Stomach (tissue), 9 donors: ENCODE results near the gene POLR3A. TPM values are rescaled to one million over a fixed set of nuclear protein-coding genes. Genes with fewer than 3 reads are reported as not detected.

Source experiments
- DNase-seq, 2 donors: peaks; one replicate each; pipeline versions ENCODE4 v3.0.0 to v3.0.0-alpha.2; 2013 to 2019
- H3K27ac ChIP-seq, 5 donors: fragments of 200-600 bp in 4 of 5; sonication (generic) in 4 of 5; one replicate each; pipeline ENCODE4 v1.5.1; 2013 to 2019; ENCODE audit warnings: mild to moderate bottlenecking in 1 of 5, moderate library complexity in 1 of 5
- H3K27me3 ChIP-seq, 3 donors: fragments of 200-600 bp; sonication (generic); one replicate each; pipeline ENCODE4 v1.5.1; 2017 to 2019; ENCODE audit warnings: mixed run types in 1 of 3
- H3K36me3 ChIP-seq, 4 donors: fragments of 200-600 bp; sonication (generic); 1 replicate in 3 of 4; 2 replicates in 1 of 4; pipeline ENCODE4 v1.5.1; 2016 to 2019
- H3K4me1 ChIP-seq, 4 donors: fragments of 200-600 bp; sonication (generic); one replicate each; pipeline ENCODE4 v1.5.1; 2016 to 2019
- H3K4me3 ChIP-seq, 4 donors: fragments of 200-600 bp; sonication (generic) in 3 of 4; one replicate each; pipeline ENCODE4 v1.5.1; 2016 to 2019; ENCODE audit warnings: mild to moderate bottlenecking in 1 of 4
- H3K9me3 ChIP-seq, 4 donors: fragments of 200-600 bp; sonication (generic); one replicate each; pipeline ENCODE4 v1.5.1; 2016 to 2019
- CTCF ChIP-seq, 7 experiments: fragments of 450-650 bp in 4 of 7; fragments of 200-600 bp in 3 of 7; sonication (generic) in 3 of 7; IDR thresholded peaks; one replicate each; pipeline ENCODE4 v1.5.1; 2016 to 2019; ENCODE audit warnings: antibody characterized with exemption in 7 of 7, control low read depth in 2 of 7, mild to moderate bottlenecking in 1 of 7
- EP300 ChIP-seq: sonication (generic); formaldehyde crosslinking; IDR thresholded peaks from one replicate; pipeline ENCODE4 v1.6.1; 2017; ENCODE audit warnings: antibody characterized with exemption
- POLR2A ChIP-seq, 4 donors: fragments of 450-650 bp; IDR thresholded peaks; one replicate each; pipeline ENCODE4 v1.6.1; 2016; ENCODE audit warnings: antibody characterized with exemption in 4 of 4, control low read depth in 2 of 4, mild to moderate bottlenecking in 1 of 4, moderate library complexity in 1 of 4
- POLR2AphosphoS5 ChIP-seq, 3 donors: sonication (generic); formaldehyde crosslinking; IDR thresholded peaks; one replicate each; pipeline ENCODE4 v1.6.1; 2016; ENCODE audit warnings: antibody characterized with exemption in 3 of 3
- WGBS, 5 donors: extraction: QIAGEN DNeasy Blood & Tissue Kit in 3 of 5; methylation state at CpG; one replicate each; pipeline versions ENCODE4 v1.1.5 to v1.1.7; 2013 to 2018; 5-methylcytosine and 5-hydroxymethylcytosine counted together
- intact Hi-C: fragments of 100-400 bp; cut with DNase I; formaldehyde crosslinking; loops from one replicate; pipeline ENCODE4 v1.15.1; 2023; ENCODE audit warnings: low total_unique reads
- polyA plus RNA-seq, 3 donors: library from polyadenylated mRNA; stranded (reverse); fragments of 200-250 nt; gene quantifications; one replicate each; pipeline ENCODE4 v1.2.3, GENCODE V29; 2013
- total RNA-seq, 5 donors: library from RNA; depleted of rRNA; stranded (reverse); fragments of >200 nt; gene quantifications; one replicate each; pipeline versions ENCODE4 v1.1.0 to v1.2.3, GENCODE V29; 2014 to 2016
- donor health status: healthy with polysubstance abuse.
- donor health status: Bipolar disorder and iron deficiency.
- donor health status: healthy.

POLR3A gene
- total and polyA plus RNA-seq, 8 donors, result 2.1 to 25.8 (median 8.9) TPM

- H3K4me3 ChIP-seq, result peak overlapping the region; percentile 63 to 82 (median 75)
- TF ChIP-seq POLR2AphosphoS5 (IDR thresholded peaks at IDR 0.05) (peak in 1 of 3 donors; percentile 14), CTCF (IDR thresholded peaks at IDR 0.05) (no peak), POLR2A (IDR thresholded peaks at IDR 0.05) (no peak), EP300 (no peak)
- intact Hi-C loops, result loop anchor here (10.0 kb wide), 1 partner anchor 81 kb away; no protein-coding TSS in a partner anchor
- H3K9me3 ChIP-seq, result no peaks in the 10 kb centered on the region
- DNase-seq, result peak in 1 of 2 donors; percentile 75
- H3K27ac ChIP-seq, result peak overlapping the region in 4 of 5 donors; percentile 81 to 92 (median 84)
- H3K4me1 ChIP-seq, result peaks cover 13 to 62% (median 42%) of the 10 kb centered on the region in 4 donors
- no peaks in the 10 kb centered on the region for H3K36me3 ChIP-seq
- H3K27me3 ChIP-seq, result peaks cover 0 to 30% (median 0%) of the 10 kb centered on the region in 3 donors
- 12 to 18% (median 13%) methylated on average over 7 of the region's 7 CpGs for WGBS, 5 donors
Observed at GRCh38 chr10:77925410-77925794, 103.9 kb downstream of the POLR3A start.

GRCh38 chr10:77922566-77923179 is 106.6 kb downstream of the POLR3A start:
- H3K4me1 ChIP-seq, result peaks cover 13 to 78% (median 51%) of the 10 kb centered on the region in 4 donors
- H3K4me3 ChIP-seq, result no peak overlapping the region
- no peaks in the 10 kb centered on the region for H3K36me3 ChIP-seq
- H3K27ac ChIP-seq, result no peak overlapping the region
- 70 to 88% (median 79%) methylated on average over 7 to 8 of the region's 8 CpGs for WGBS, 5 donors
- TF ChIP-seq CTCF (IDR thresholded peaks at IDR 0.05), result no peak
- TF ChIP-seq EP300, result no peak
- TF ChIP-seq POLR2A (IDR thresholded peaks at IDR 0.05), result no peak
- no peak for TF ChIP-seq POLR2AphosphoS5 (IDR thresholded peaks at IDR 0.05)
- no peaks in the 10 kb centered on the region for H3K9me3 ChIP-seq
- peaks cover 0 to 21% (median 0%) of the 10 kb centered on the region in 3 donors for H3K27me3 ChIP-seq
- DNase-seq, result no peak
- intact Hi-C loops, result loop anchor here (10.0 kb wide), 1 partner anchor 78 kb away; no protein-coding TSS in a partner anchor

GRCh38 chr10:77922055-77922454 is 107.3 kb downstream of the POLR3A start:
- Histone ChIP-seq H3K9me3 (no peaks in the 10 kb centered on the region), H3K27me3 (peaks cover 0 to 14% (median 0%) of the 10 kb centered on the region in 3 donors), H3K36me3 (no peaks in the 10 kb centered on the region), H3K4me1 (peaks cover 7 to 72% (median 45%) of the 10 kb centered on the region in 4 donors), H3K27ac (no peak overlapping the region), H3K4me3 (no peak overlapping the region)
- intact Hi-C loops, result loop anchor here (10.0 kb wide), 1 partner anchor 77 kb away; no protein-coding TSS in a partner anchor
- TF ChIP-seq POLR2A (IDR thresholded peaks at IDR 0.05) (no peak), CTCF (IDR thresholded peaks at IDR 0.05) (no peak), EP300 (no peak), POLR2AphosphoS5 (IDR thresholded peaks at IDR 0.05) (no peak)
- whole genome bisulfite sequencing, 5 donors, result 93 to 100% (median 97%) methylated on average over 5 of the region's 5 CpGs
- no peak for DNase-seq

- no peak for DNase-seq
- peaks cover 5 to 70% (median 43%) of the 10 kb centered on the region in 4 donors for H3K4me1 ChIP-seq
- no peak overlapping the region for H3K27ac ChIP-seq
- no peaks in the 10 kb centered on the region for H3K36me3 ChIP-seq
- 79 to 94% (median 90%) methylated on average over 7 of the region's 7 CpGs for whole genome bisulfite sequencing, 5 donors
- no peak overlapping the region for H3K4me3 ChIP-seq
- intact Hi-C loops, result loop anchor here (10.0 kb wide), 1 partner anchor 77 kb away; no protein-coding TSS in a partner anchor
- H3K27me3 ChIP-seq, result peaks cover 0 to 10% (median 0%) of the 10 kb centered on the region in 3 donors
- no peaks in the 10 kb centered on the region for H3K9me3 ChIP-seq
- TF ChIP-seq POLR2AphosphoS5 (IDR thresholded peaks at IDR 0.05), result no peak
- no peak for TF ChIP-seq CTCF (IDR thresholded peaks at IDR 0.05)
- TF ChIP-seq POLR2A (IDR thresholded peaks at IDR 0.05), result no peak
- TF ChIP-seq EP300, result no peak
Observed at GRCh38 chr10:77921395-77921794, 107.9 kb downstream of the POLR3A start.
